G401.6 (cell line): Measurements from ENCODE around the gene CCDC191.

Source experiments
- FAIRE-seq: peaks from 2 replicates; lab custom pipeline; 2012; peaks lifted over from hg19 to GRCh38; lab: Jason Lieb, UNC

Gene CCDC191

GRCh38 chr3:114056130-114057010, at the start of gene CCDC191, which contains the start of gene QTRT2:
Gene CCDC191, minus strand, starts transcription at chr3:114056526. Its CDS starts 60 bp downstream, at chr3:114056466.
Gene QTRT2, plus strand, starts transcription at chr3:114056737. Its CDS starts 8,521 bp downstream, at chr3:114065258.
- FAIRE-seq = peak; percentile 98

- FAIRE-seq = no peak
These were observed 48.1 kb upstream of the CCDC191 start for GRCh38 chr3:114104414-114104813.

DNA sequence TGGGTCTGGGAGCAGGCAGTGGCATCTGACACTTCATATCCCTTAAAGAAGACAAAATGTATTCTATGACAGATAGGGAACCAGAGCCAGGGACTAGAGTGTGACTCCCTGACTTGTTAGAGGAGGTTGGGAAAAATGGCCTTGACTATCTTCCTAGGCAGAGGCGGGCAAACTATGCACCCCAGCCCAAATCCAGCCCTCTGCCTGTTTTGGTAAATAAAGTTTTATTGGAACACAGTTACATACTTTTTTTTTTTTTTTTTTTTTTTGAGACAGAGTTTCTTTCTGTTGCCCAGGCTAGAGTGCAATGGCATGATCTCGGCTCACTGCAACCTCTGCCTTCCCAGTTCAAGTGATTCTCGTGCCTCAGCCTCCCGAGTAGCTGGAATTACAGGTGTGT, 47.5 kb upstream of the CCDC191 start:
- FAIRE-seq = no peak

- no peak for FAIRE-seq
These were observed 46.9 kb upstream of the CCDC191 start for GRCh38 chr3:114103181-114103580.

GRCh38 chr3:114101101-114101500, 44.8 kb upstream of the CCDC191 start:
- no peak for FAIRE-seq

GRCh38 chr3:114095796-114096195, 39.5 kb upstream of the CCDC191 start:
- FAIRE-seq = no peak

DNA sequence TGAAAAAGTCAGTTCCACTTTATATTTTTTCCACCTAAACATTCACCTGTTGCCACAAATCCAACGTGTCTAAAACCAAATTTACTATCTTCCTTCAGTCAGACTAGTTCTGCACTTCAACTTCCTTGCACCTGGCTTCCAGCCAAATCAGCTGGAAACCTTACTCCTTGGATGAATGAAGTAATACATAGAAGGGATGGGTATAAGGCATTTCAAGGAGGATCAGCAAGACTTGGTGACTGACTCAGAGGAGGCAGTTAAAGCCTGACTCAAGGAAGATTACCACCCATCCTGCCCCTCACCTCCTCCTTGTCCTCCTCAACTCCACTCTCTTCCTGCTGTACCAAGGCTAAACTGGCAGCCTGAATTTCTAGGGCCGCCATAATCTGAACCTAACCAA, 37.3 kb upstream of the CCDC191 start:
- FAIRE-seq = no peak

- FAIRE-seq = no peak
These were observed 36.7 kb upstream of the CCDC191 start for GRCh38 chr3:114093016-114093380.

- no peak for FAIRE-seq
These were observed 36.1 kb upstream of the CCDC191 start for GRCh38 chr3:114092151-114093015.

DNA sequence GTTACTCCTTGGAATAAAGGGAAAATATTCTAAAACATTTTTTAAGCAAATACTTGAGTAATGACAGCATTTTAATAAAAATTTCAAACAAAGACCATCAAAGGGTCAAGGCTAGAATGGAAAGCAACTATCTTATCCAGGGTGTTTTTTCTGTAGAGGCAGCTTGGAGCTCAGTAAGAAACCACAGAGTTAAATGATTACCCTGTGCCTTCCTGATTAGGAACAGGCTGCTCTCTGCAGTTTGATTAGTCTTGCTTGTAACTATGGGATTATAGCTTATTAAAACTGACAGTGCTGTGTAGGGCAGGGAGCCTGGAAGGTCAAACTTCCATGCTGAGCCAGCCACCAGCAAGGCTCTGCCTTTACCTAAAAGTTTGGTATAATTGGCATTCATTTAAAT, 33.3 kb upstream of the CCDC191 start:
- no peak for FAIRE-seq

GRCh38 chr3:114086356-114086755, 30.0 kb upstream of the CCDC191 start:
- FAIRE-seq = no peak

DNA sequence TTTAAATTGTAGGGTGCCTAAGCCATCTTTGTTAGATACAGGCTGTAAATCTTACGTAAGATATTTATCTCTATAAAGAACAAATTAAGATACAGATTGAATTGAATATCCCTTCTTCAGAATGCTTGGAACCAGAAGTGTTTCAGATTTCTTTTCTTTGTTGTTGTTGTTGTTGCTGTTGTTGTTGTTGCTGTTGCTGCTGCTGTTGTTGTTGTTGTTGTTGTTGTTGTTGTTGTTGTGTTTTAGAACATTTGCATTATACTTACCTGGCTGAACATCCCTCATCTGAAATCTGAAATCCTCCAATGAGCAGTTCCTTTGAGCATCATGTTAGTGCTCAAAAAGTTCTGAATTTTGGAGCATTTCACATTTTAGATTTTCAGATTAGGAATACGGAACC, 26.8 kb upstream of the CCDC191 start:
- FAIRE-seq = no peak

GRCh38 chr3:114081037-114081436, 24.7 kb upstream of the CCDC191 start:
- FAIRE-seq = no peak

- no peak for FAIRE-seq
These were observed 23.9 kb upstream of the CCDC191 start for GRCh38 chr3:114080201-114080600.

DNA sequence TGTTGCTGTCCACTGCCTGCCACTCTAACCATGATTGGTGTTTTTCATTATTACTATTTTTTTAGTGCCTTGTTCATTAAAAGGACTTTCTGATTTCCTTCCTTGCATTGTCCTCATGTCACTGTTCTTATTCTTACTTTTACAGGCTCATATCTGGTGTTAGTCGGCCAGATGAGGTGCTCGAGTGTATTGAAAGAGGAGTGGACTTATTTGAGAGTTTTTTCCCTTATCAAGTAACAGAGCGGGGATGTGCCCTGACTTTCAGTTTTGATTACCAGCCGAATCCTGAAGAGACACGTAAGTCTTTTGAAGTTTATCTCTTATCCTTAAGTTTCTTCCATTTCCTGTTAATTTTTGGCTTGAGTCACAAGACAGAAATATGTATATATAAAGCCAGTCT, 23.4 kb upstream of the CCDC191 start:
- no peak for FAIRE-seq

DNA sequence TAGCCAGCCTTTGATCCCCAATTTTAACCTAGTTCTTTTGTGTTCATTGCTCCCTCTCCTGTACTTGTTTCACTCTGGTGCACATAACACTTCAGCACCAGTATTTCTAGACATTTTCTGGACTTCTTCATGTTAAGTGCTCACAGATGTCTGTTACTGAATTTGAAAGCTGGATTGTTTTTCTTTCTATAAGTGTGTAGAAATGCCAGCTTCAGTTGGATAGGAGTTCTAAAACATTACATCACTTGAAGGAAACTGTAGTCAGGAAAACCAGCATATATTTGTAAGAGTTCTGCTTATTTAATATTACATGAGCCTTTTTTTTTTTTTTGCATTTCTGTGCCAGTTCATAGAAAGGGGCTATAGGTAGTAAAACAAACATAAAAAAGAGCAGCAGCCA, 21.8 kb upstream of the CCDC191 start:
- no peak for FAIRE-seq

GRCh38 chr3:114076711-114077110, 20.4 kb upstream of the CCDC191 start:
- FAIRE-seq = no peak

DNA sequence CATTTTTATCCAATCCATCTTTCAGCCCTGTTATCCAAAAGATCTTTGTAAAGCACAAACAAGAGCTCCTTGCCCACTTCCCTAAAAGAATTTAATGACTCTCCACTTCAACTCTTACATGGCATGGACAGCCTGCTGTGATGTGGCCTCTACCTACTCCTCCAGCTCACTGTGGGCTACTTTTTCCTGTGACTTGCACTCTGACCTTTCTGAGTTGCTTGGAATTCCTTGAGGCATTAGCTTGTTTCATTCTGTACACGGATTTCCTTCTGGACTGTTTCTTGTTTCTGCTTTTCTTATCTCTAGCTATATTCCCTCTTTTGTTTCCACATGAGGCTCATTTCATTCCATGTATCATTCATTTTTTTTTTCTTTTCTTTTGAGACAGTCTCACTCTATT, 15.5 kb upstream of the CCDC191 start:
- FAIRE-seq = no peak

- no peak for FAIRE-seq
These were observed 12.0 kb upstream of the CCDC191 start for GRCh38 chr3:114068336-114068735.

DNA sequence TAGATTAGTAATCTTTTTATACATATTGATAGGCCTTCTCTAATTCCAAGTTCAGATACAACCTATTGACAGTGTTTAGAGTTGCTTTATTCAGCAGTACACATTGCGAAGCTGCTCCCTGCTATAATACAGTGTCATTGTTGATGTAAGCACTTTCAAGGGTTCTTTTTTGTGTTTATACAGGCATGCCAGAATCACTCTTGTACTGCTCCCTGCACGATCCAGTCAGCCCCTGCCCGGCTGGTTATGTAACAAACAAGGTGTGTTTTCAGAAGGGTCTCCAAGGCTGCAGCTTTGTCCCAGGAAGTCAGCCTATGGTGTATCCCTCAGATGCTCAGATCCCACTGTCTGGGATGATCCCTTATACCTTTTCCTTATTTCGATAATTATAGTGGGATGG, 11.5 kb upstream of the CCDC191 start:
- FAIRE-seq = no peak

- no peak for FAIRE-seq
These were observed 4.8 kb upstream of the CCDC191 start for GRCh38 chr3:114060906-114061655.

DNA sequence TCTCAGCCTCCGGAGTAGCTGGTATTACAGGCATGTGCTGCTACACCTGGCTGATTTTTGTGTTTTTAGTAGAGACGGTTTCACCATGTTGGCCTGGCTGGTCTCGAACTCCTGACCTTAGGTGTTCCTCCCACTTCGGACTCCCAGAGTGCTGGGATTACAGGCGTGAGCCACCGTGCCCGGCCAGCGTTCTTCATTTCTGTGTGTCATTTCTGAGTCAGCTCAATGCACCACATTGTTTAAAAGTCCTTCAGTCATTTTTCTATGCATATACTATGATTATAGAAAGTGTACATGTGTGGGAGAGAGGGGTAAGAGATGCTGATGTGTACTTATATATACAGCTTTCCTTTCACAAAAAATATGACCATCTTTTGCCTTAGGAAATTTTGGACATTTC, 2.3 kb upstream of the CCDC191 start:
- no peak for FAIRE-seq

DNA sequence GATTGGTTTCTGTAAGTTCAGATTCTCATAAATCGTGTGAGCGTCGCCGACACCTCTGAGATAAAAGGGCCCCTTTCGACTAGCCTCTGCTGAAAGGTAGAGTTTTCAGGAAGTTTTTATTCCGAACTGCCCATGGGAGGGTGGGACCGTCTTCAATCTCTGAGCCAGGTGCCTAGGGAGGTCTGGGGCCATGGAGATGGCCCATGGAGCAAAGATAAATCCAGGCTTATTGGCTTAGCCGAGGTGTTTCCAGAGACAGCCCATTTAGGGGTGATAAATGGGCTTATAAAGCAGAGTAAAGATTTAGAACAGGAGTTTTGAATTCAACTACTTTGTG, 653 bp upstream of the CCDC191 start:
- FAIRE-seq = no peak
